A549 (cell line): ENCODE data around the gene CASP9. TPM values are rescaled to one million over a fixed set of nuclear protein-coding genes. Genes with fewer than 3 reads are reported as not detected.
"Not testable (repeated sequence)": the region's sequence is repeated elsewhere in the genome, so short reads cannot be mapped to it uniquely, and the experiment has no call there.

ENCODE experiments used
- ATAC-seq, 2 experiments: fragments of 200-7000 bp in 1 of 2; fragments of >200 bp in 1 of 2; cut with Nextera tagmentation in 1 of 2; cut with Tn5 transposase in 1 of 2; 3 replicates each; pipeline versions ENCODE4 v1.8.0 to v1.9.1; 2018 to 2020; ENCODE audit warnings: mild to moderate bottlenecking in 1 of 2, moderate library complexity in 1 of 2
- CTCF ChIA-PET: fragments of 300-600 bp; sonication (Branson Sonifier 250); formaldehyde crosslinking; extraction: SDS; loops from one replicate; lab custom pipeline; 2021; ENCODE audit warnings: antibody characterized with exemption, inconsistent platforms; lab: Yijun Ruan, JAX
- POLR2A ChIA-PET: fragments of 350-600 bp; formaldehyde crosslinking; extraction: SDS; loops from one replicate; lab custom pipeline; 2021; ENCODE audit warnings: antibody characterized with exemption, inconsistent platforms; lab: Yijun Ruan, JAX
- DNase-seq, 2 experiments: peaks; one replicate each; pipeline versions ENCODE4 v3.0.0 to v3.0.0-alpha.2; 2011 to 2016; ENCODE audit warnings: low read depth in 1 of 2, low spot score in 1 of 2
- FAIRE-seq: peaks from 2 replicates; lab custom pipeline; 2011; peaks lifted over from hg19 to GRCh38; lab: Jason Lieb, UNC
- H3K27ac ChIP-seq, 2 experiments: fragments of >200 bp; sonication (Bioruptor Twin); formaldehyde crosslinking; 3 replicates each; pipeline ENCODE4 v1.5.1; 2016 to 2017
- H3K4me1 ChIP-seq: fragments of >200 bp; sonication (Bioruptor Twin); formaldehyde crosslinking; 3 replicates; pipeline ENCODE4 v1.6.1; 2016
- H3K4me2 ChIP-seq: fragments of >200 bp; sonication (Bioruptor Twin); formaldehyde crosslinking; 3 replicates; pipeline ENCODE4 v1.6.1; 2016
- H3K4me3 ChIP-seq: fragments of >200 bp; sonication (Bioruptor Twin); formaldehyde crosslinking; 3 replicates; pipeline ENCODE4 v1.5.1; 2016
- H3K9me3 ChIP-seq: fragments of >200 bp; sonication (Bioruptor Twin); formaldehyde crosslinking; 3 replicates; pipeline ENCODE4 v1.6.1; 2016
- BHLHE40 ChIP-seq: IDR thresholded peaks from 2 replicates; pipeline ENCODE4 v1.6.1; 2012; ENCODE audit warnings: low read depth, low read length, inconsistent platforms
- CBX2 ChIP-seq: fragments of 200-600 bp; sonication (generic); IDR thresholded peaks from 2 replicates; pipeline ENCODE4 v1.6.1; 2016; ENCODE audit warnings: low read depth, mild to moderate bottlenecking, borderline replicate concordance
- CBX8 ChIP-seq: fragments of 200-600 bp; sonication (generic); IDR thresholded peaks from 2 replicates; pipeline ENCODE4 v1.6.1; 2016
- CEBPB ChIP-seq, 2 experiments: fragments of >200 bp in 1 of 2; sonication (Bioruptor Twin) in 1 of 2; formaldehyde crosslinking in 1 of 2; IDR thresholded peaks; 2 replicates each; pipeline ENCODE4 v1.6.1; 2012 to 2016
- CHD4 ChIP-seq: fragments of 200-600 bp; sonication (generic); IDR thresholded peaks from 2 replicates; pipeline ENCODE4 v1.6.1; 2016; ENCODE audit warnings: antibody characterized with exemption, mild to moderate bottlenecking, borderline replicate concordance
- EHF ChIP-seq: fragments of 250-450 bp; sonication (Bioruptor Pico); IDR thresholded peaks from 2 replicates; pipeline ENCODE4 v1.5.0; 2020; ENCODE audit warnings: mild to moderate bottlenecking
- EHMT2 ChIP-seq: fragments of 200-600 bp; sonication (generic); IDR thresholded peaks from 2 replicates; pipeline ENCODE4 v1.6.1; 2016; ENCODE audit warnings: antibody characterized with exemption, low read depth, mild to moderate bottlenecking, moderate library complexity
- ELK1 ChIP-seq: fragments of 150-350 bp; IDR thresholded peaks from 2 replicates; pipeline ENCODE4 v1.6.1; 2014; ENCODE audit warnings: low read depth, mild to moderate bottlenecking, low read length
- ESRRA ChIP-seq: fragments of 150-350 bp; IDR thresholded peaks from 2 replicates; pipeline ENCODE4 v1.6.1; 2014; ENCODE audit warnings: mild to moderate bottlenecking, low read length, borderline replicate concordance
- FOSL2 ChIP-seq, 2 experiments: fragments of 450-650 bp in 1 of 2; fragments of >200 bp in 1 of 2; sonication (Bioruptor Twin) in 1 of 2; formaldehyde crosslinking; IDR thresholded peaks; 2 replicates each; pipeline versions ENCODE4 v1.5.0 to v1.6.1; 2016 to 2020; ENCODE audit warnings: mild to moderate bottlenecking in 1 of 2, moderate library complexity in 1 of 2
- GATA3 ChIP-seq: IDR thresholded peaks from 2 replicates; pipeline ENCODE4 v1.6.1; 2012; ENCODE audit warnings: borderline replicate concordance
- HEYL ChIP-seq: fragments of 250-450 bp; sonication (Bioruptor Pico); IDR thresholded peaks from 2 replicates; pipeline ENCODE4 v1.8.0; 2021; ENCODE audit warnings: mild to moderate bottlenecking, moderate library complexity
- HMGXB4 ChIP-seq: fragments of 250-450 bp; sonication (Bioruptor Pico); IDR thresholded peaks from 2 replicates; pipeline ENCODE4 v1.5.0; 2021; ENCODE audit warnings: mild to moderate bottlenecking, moderate library complexity, borderline replicate concordance
- JUN ChIP-seq, 2 experiments: fragments of >200 bp; sonication (Bioruptor Twin); formaldehyde crosslinking; IDR thresholded peaks; 2 replicates in 1 of 2; 3 replicates in 1 of 2; pipeline ENCODE4 v1.6.1; 2016 to 2017
- JUNB ChIP-seq: fragments of >200 bp; sonication (Bioruptor Twin); formaldehyde crosslinking; IDR thresholded peaks from 2 replicates; pipeline ENCODE4 v1.6.1; 2016
- MAFK ChIP-seq: fragments of 450-650 bp; IDR thresholded peaks from 2 replicates; pipeline ENCODE4 v1.6.1; 2014; ENCODE audit not compliant: partially characterized antibody
- MAX ChIP-seq: IDR thresholded peaks from 2 replicates; pipeline ENCODE4 v1.6.1; 2012
- NFE2L2 ChIP-seq: fragments of 150-350 bp; conservative IDR thresholded peaks from 2 replicates; pipeline ENCODE4 v1.6.1; 2014; ENCODE audit warnings: low read length
- NR3C1 ChIP-seq: fragments of >200 bp; sonication (Bioruptor Twin); formaldehyde crosslinking; IDR thresholded peaks from 3 replicates; pipeline ENCODE4 v1.6.1; 2017
- POLR2A ChIP-seq: IDR thresholded peaks from 2 replicates; pipeline ENCODE4 v1.6.1; 2012; ENCODE audit warnings: mild to moderate bottlenecking, low read length
- POLR2AphosphoS2 ChIP-seq: conservative IDR thresholded peaks from 2 replicates; pipeline ENCODE4 v1.6.1; 2012; ENCODE audit warnings: low read length, improper control_type of control experiment, inconsistent platforms
- RAD21 ChIP-seq, 2 experiments: fragments of >200 bp in 1 of 2; sonication (Bioruptor Twin) in 1 of 2; formaldehyde crosslinking in 1 of 2; IDR thresholded peaks in 1 of 2; conservative IDR thresholded peaks in 1 of 2; 2 replicates in 1 of 2; 3 replicates in 1 of 2; pipeline ENCODE4 v1.6.1; 2012 to 2018; ENCODE audit warnings: inconsistent platforms in 1 of 2
- RARB ChIP-seq: fragments of 250-450 bp; sonication (Bioruptor Pico); IDR thresholded peaks from 2 replicates; pipeline ENCODE4 v1.8.0; 2021; ENCODE audit warnings: mild to moderate bottlenecking, moderate library complexity
- RCOR1 ChIP-seq: fragments of 150-350 bp; IDR thresholded peaks from 2 replicates; pipeline ENCODE4 v1.6.1; 2014; ENCODE audit warnings: antibody characterized with exemption, low read length, low read depth
- REST ChIP-seq: fragments of 200-600 bp; sonication (generic); IDR thresholded peaks from 2 replicates; pipeline ENCODE4 v1.6.1; 2016; ENCODE audit warnings: antibody characterized with exemption, mild to moderate bottlenecking, moderate library complexity
- RNF2 ChIP-seq: fragments of 200-600 bp; sonication (generic); IDR thresholded peaks from 2 replicates; pipeline ENCODE4 v1.6.1; 2016; ENCODE audit warnings: low read depth, mild to moderate bottlenecking, antibody characterized with exemption, moderate library complexity, borderline replicate concordance
- ZC3H11A ChIP-seq: fragments of 450-650 bp; IDR thresholded peaks from 2 replicates; pipeline ENCODE4 v1.6.1; 2014; ENCODE audit warnings: antibody characterized with exemption, mild to moderate bottlenecking
- ZFP36 ChIP-seq: fragments of 450-650 bp; IDR thresholded peaks from 2 replicates; pipeline ENCODE4 v1.6.1; 2014; ENCODE audit warnings: borderline replicate concordance; ENCODE audit not compliant: partially characterized antibody
- WGBS: methylation state at CpG from one replicate; pipeline ENCODE4 v1.1.6; 2017; ENCODE audit errors: missing lambda C conversion rate; 5-methylcytosine and 5-hydroxymethylcytosine counted together
- polyA plus RNA-seq, 4 experiments: library from polyadenylated mRNA; depleted of rRNA in 3 of 4; stranded (reverse); fragments of >200 nt; fragmentation: RNase III in 1 of 4; extraction: RNeasy Plus Mini Kit Qiagen cat#74134 plus additional on column Dnase treatment in 1 of 4; gene quantifications; 2 replicates in 3 of 4; 3 replicates in 1 of 4; pipeline ENCODE4 v1.2.3, GENCODE V29; 2011 to 2017
- TF ChIP-seq, protein P1 (sequence below): fragments of >200 bp; sonication (Bioruptor Twin); formaldehyde crosslinking; IDR thresholded peaks from 2 replicates; pipeline ENCODE4 v1.6.1; 2016

The CASP9 gene
- polyA plus RNA-seq, 2 of the 4 experiments (the other 2 are of a cell fraction) = 11.0 to 16.1 TPM

DNA sequence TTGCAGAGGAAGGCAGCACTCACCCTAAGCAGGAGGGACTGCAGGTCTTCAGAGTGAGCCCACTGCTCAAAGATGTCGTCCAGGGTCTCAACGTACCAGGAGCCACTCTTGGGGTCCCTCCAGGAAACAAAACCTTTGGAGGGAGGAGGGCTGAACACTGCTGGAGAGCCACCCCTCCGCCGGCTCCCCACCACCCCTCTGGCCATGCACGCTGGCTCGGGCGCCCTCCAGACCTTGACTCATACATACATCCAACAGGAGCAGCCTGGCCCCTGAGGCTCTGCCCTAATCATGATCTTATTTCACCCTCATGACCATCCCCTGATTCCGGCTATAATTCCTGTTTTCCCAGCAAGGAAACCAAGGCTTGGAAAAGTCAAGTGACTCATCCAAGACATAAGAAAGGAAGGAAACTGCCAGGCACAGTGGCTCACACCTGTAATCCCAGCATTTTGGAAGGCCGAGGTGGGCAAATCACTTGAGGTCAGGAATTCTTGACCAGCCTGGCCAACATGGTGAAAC, 30.1 kb downstream of the CASP9 start:
- 94% methylated on average over 4 of the region's 9 CpGs for WGBS
- FAIRE-seq (no peak), ATAC-seq (no peak)

GRCh38 chr1:15492596-15492995, 31.4 kb downstream of the CASP9 start:
- WGBS = 91% methylated on average over 5 of the region's 5 CpGs
- ATAC-seq = no peak
- H3K4me1 ChIP-seq = no peaks in the 10 kb centered on the region
- no peak overlapping the region for H3K4me2 ChIP-seq
- POLR2A ChIA-PET = no interaction called here
- H3K9me3 ChIP-seq = no peaks in the 10 kb centered on the region
- TF ChIP-seq JUNB = no peak
- no peak for TF ChIP-seq ZC3H11A
- no peak for TF ChIP-seq FOSL2 (IDR thresholded peaks at IDR 0.05)
- TF ChIP-seq FOSL2 (CRISPR knock-in tag; IDR thresholded peaks at IDR 0.05) = no peak
- no peak for TF ChIP-seq HMGXB4 (CRISPR knock-in tag)
- no peak for TF ChIP-seq REST
- TF ChIP-seq ESRRA = no peak
- no peak for TF ChIP-seq NR3C1
- TF ChIP-seq GATA3 = no peak
- no peak for TF ChIP-seq CBX8
- no peak for TF ChIP-seq POLR2AphosphoS2
- TF ChIP-seq JUN (IDR thresholded peaks at IDR 0.05) = no peak
- TF ChIP-seq EHMT2 = no peak
- no peak for TF ChIP-seq ZFP36
- TF ChIP-seq MAFK = no peak
- TF ChIP-seq POLR2A = no peak
- no peak for TF ChIP-seq RAD21 (conservative IDR thresholded peaks at IDR 0.05 in 1 of 2, IDR thresholded peaks at IDR 0.05 in 1 of 2)
- TF ChIP-seq ELK1 = no peak
- no peak overlapping the region for H3K4me3 ChIP-seq
- H3K27ac ChIP-seq = no peak overlapping the region
- no peak for DNase-seq
- CTCF ChIA-PET = no interaction called here
- FAIRE-seq = no peak

More for the DNA sequence above, 30.1 kb downstream of the CASP9 start:
- TF ChIP-seq NFE2L2 = no peak
- TF ChIP-seq CBX2 = no peak
- no peak for TF ChIP-seq ELK1
- no peak for TF ChIP-seq RCOR1
- TF ChIP-seq RNF2 = no peak
- no peak for TF ChIP-seq RARB (CRISPR knock-in tag)
- TF ChIP-seq BHLHE40 = no peak
- TF ChIP-seq MAFK = no peak
- no peak for TF ChIP-seq MAX
- TF ChIP-seq CEBPB (IDR thresholded peaks at IDR 0.05) = no peak
- no peak for TF ChIP-seq EHF (CRISPR knock-in tag)
- no peak for TF ChIP-seq NR3C1
- TF ChIP-seq, protein P1, sequence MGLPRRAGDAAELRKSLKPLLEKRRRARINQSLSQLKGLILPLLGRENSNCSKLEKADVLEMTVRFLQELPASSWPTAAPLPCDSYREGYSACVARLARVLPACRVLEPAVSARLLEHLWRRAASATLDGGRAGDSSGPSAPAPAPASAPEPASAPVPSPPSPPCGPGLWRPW = no peak
- no peak for TF ChIP-seq ESRRA
- no peak for TF ChIP-seq HEYL (CRISPR knock-in tag)
- no peak for TF ChIP-seq CHD4
- H3K4me2 ChIP-seq = no peak overlapping the region
- CTCF ChIA-PET = interaction anchor here (0.6 kb wide), 1 partner anchor 1085 kb away, joined by 3 read pairs; no protein-coding TSS in a partner anchor
- H3K4me1 ChIP-seq = no peaks in the 10 kb centered on the region
- no peak overlapping the region for H3K4me3 ChIP-seq
- H3K9me3 ChIP-seq = no peaks in the 10 kb centered on the region; the same call in 2 of the 3 replicates
- POLR2A ChIA-PET = no interaction called here
- no peak overlapping the region for H3K27ac ChIP-seq
- no peak for DNase-seq

GRCh38 chr1:15491010-15491409, 33.0 kb downstream of the CASP9 start:
- H3K27ac ChIP-seq, DNase-seq, FAIRE-seq, H3K4me1 ChIP-seq, H3K4me3 ChIP-seq, H3K4me2 ChIP-seq, ATAC-seq, H3K9me3 ChIP-seq, POLR2A ChIA-PET, CTCF ChIA-PET: not testable (repeated sequence)
- 87% methylated on average over 4 of the region's 4 CpGs for WGBS
